PC-9 (cell line): ENCODE results near the gene CCER1. TPM values are rescaled to one million over a fixed set of nuclear protein-coding genes. Genes with fewer than 3 reads are reported as not detected.
A peak's percentile ranks its signal among the peaks of the same experiment; 100 is the strongest.

Experiments
- BruUV-seq: library from RNA; stranded (reverse); fragments of 400-500 nt; replicated peaks from 2 replicates; lab custom pipeline; 2021; lab: Mats Ljungman, UMichigan
- CTCF ChIA-PET: fragments of 300-600 bp; sonication (Branson Sonifier 250); formaldehyde crosslinking; loops from one replicate; lab custom pipeline; 2022; ENCODE audit warnings: antibody characterized with exemption; lab: Charles Lee
- POLR2A ChIA-PET: fragments of 300-600 bp; sonication (Branson Sonifier 250); formaldehyde crosslinking; loops from one replicate; lab custom pipeline; 2022; ENCODE audit warnings: antibody characterized with exemption; ENCODE audit not compliant: unreplicated experiment; lab: Charles Lee
- DNase-seq, 2 experiments: peaks; one replicate each; pipeline versions ENCODE4 v3.0.0 to v3.0.0-alpha.2; 2015 to 2022; ENCODE audit warnings: mixed read lengths in 1 of 2
- H2AFZ ChIP-seq: fragments of 200-600 bp; sonication (generic); 2 replicates; pipeline ENCODE4 v1.8.1; 2017; ENCODE audit warnings: antibody characterized with exemption
- H3F3A ChIP-seq: fragments of 200-600 bp; sonication (generic); 2 replicates; pipeline ENCODE4 v1.8.1; 2017; ENCODE audit warnings: antibody characterized with exemption, mild to moderate bottlenecking, low read depth; ENCODE audit not compliant: insufficient read depth
- H3K27ac ChIP-seq: fragments of 200-600 bp; sonication (generic); 2 replicates; pipeline ENCODE4 v1.6.1; 2016; ENCODE audit warnings: mixed run types
- H3K27me3 ChIP-seq: fragments of 200-600 bp; sonication (generic); 2 replicates; pipeline ENCODE4 v1.6.1; 2016; ENCODE audit warnings: low read depth, mixed run types; ENCODE audit not compliant: insufficient read depth
- H3K36me3 ChIP-seq: fragments of 200-600 bp; sonication (generic); 2 replicates; pipeline ENCODE4 v1.6.1; 2016; ENCODE audit warnings: low read depth, mixed run types
- H3K4me1 ChIP-seq: fragments of 200-600 bp; sonication (generic); replicated peaks from 2 replicates; pipeline ENCODE4 v1.6.1; 2016; ENCODE audit warnings: mixed run types; ENCODE audit not compliant: insufficient read depth
- H3K4me2 ChIP-seq: fragments of 200-600 bp; sonication (generic); 2 replicates; pipeline ENCODE4 v1.6.1; 2017; ENCODE audit warnings: mixed run types
- H3K4me3 ChIP-seq: fragments of 200-600 bp; sonication (generic); 2 replicates; pipeline ENCODE4 v1.6.1; 2016; ENCODE audit warnings: mixed run types
- H3K79me2 ChIP-seq: fragments of 200-600 bp; sonication (generic); 2 replicates; pipeline ENCODE4 v1.6.1; 2017; ENCODE audit warnings: low read depth, mixed run types
- H3K9me2 ChIP-seq: fragments of 200-600 bp; sonication (generic); 2 replicates; pipeline ENCODE4 v1.8.1; 2017; ENCODE audit warnings: mild to moderate bottlenecking; ENCODE audit not compliant: insufficient read depth
- H3K9me3 ChIP-seq: fragments of 200-600 bp; sonication (generic); 2 replicates; pipeline ENCODE4 v1.8.1; 2016; ENCODE audit warnings: low read depth; ENCODE audit not compliant: insufficient read depth
- H4K20me1 ChIP-seq: fragments of 200-600 bp; sonication (generic); 2 replicates; pipeline ENCODE4 v1.8.1; 2017; ENCODE audit not compliant: insufficient read depth
- EZH2 ChIP-seq: fragments of 200-600 bp; sonication (generic); IDR thresholded peaks from 2 replicates; pipeline ENCODE4 v1.8.0; 2017; ENCODE audit warnings: antibody characterized with exemption, low read depth
- intact Hi-C: fragments of 100-400 bp; cut with micrococcal nuclease; formaldehyde crosslinking; loops from one replicate; pipeline ENCODE4 v1.10.0; 2022; ENCODE audit not compliant: unreplicated experiment
- total RNA-seq: library from RNA; stranded (reverse); gene quantifications from 2 replicates; pipeline ENCODE4 v1.2.3, GENCODE V29; 2021
- TF ChIP-seq, protein P1 (sequence below): fragments of 200-600 bp; sonication (generic); conservative IDR thresholded peaks from 2 replicates; pipeline ENCODE4 v1.6.1; 2017; ENCODE audit warnings: mixed run types, antibody characterized with exemption, mild to moderate bottlenecking, moderate library complexity

CCER1 gene
- total RNA-seq, 1 experiment from 2014 or later = not detected

DNA sequence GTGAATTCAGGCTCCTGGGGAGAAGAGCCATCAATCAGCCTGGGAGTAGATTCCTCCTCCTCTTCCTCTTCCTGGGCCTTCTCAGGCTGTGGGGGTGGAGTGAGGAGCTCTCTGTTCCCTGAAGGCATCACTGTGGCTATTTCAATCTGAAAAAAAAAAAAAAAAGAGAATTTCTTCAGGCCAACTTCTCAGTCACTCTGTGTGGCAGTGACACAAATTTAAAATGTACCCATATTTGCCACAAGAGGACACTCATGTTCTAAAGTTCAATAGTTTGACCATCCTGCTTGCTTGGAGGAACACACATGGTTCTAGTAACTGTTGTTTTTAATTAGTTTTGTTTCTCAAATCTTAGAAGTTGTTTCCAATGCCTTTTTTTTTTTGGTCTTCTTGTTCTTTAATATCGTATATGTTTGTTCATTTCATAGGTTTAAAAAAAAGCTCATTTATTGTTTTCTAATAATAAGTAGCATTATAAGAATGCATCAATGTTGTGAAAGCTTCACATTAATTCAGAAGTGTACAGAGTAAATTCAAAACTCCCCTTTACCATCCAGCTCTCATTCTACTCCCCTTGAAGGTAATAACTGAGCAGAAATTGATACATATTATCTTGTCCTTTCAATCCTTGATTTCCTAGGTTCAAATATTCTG is 23.3 kb upstream of the CCER1 start:
- intact Hi-C loops = loop anchor here (1.0 to 10.0 kb wide), 4 partner anchors 131 to 1677 kb away; no protein-coding TSS in a partner anchor
- POLR2A ChIA-PET = no interaction called here
- Histone ChIP-seq H2AFZ (no peak overlapping the region), H3K27ac (no peak overlapping the region), H3K36me3 (no peaks in the 10 kb centered on the region), H3K4me2 (no peak overlapping the region), H3F3A (no peaks in the 10 kb centered on the region), H4K20me1 (no peaks in the 10 kb centered on the region), H3K27me3 (no peaks in the 10 kb centered on the region), H3K9me2 (no peaks in the 10 kb centered on the region), H3K9me3 (no peaks in the 10 kb centered on the region), H3K4me3 (no peak overlapping the region), H3K4me1 (no peaks in the 10 kb centered on the region), H3K79me2 (no peaks in the 10 kb centered on the region)
- no TSS peak for BruUV-seq
- no peak for TF ChIP-seq EZH2
- TF ChIP-seq, protein P1, sequence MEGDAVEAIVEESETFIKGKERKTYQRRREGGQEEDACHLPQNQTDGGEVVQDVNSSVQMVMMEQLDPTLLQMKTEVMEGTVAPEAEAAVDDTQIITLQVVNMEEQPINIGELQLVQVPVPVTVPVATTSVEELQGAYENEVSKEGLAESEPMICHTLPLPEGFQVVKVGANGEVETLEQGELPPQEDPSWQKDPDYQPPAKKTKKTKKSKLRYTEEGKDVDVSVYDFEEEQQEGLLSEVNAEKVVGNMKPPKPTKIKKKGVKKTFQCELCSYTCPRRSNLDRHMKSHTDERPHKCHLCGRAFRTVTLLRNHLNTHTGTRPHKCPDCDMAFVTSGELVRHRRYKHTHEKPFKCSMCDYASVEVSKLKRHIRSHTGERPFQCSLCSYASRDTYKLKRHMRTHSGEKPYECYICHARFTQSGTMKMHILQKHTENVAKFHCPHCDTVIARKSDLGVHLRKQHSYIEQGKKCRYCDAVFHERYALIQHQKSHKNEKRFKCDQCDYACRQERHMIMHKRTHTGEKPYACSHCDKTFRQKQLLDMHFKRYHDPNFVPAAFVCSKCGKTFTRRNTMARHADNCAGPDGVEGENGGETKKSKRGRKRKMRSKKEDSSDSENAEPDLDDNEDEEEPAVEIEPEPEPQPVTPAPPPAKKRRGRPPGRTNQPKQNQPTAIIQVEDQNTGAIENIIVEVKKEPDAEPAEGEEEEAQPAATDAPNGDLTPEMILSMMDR = peak; percentile 78
- CTCF ChIA-PET = interaction anchor here (0.6 to 1.1 kb wide), 20 partner anchors 55 to 1945 kb away, joined by 3 to 15 read pairs (median 4); partner anchors contain the start of gene PLEKHG7
- DNase-seq = no peak

DNA sequence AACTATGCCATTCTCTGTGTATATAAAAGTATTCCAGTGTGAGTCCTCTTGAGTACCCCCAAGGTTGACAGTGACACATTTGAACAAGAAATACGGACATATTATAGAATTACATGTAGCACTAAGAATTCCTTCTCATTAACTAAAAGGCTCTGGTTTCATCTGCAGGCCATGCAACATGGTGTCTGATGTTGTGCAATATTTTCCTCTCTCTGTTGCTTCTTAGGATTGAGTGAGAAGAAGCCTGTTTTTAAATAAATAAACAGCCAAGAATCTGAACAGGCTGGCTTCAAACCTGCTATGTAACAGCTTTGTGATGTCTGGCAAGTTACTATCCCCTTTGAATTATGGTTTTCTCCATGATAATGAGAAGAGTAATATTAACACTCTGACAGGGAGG is 22.2 kb upstream of the CCER1 start:
- no peak for DNase-seq
- ChIA-PET POLR2A (no interaction called here), CTCF (no interaction called here)
- H3K4me3 ChIP-seq = no peak overlapping the region
- H2AFZ ChIP-seq = no peak overlapping the region
- H3K4me2 ChIP-seq = no peak overlapping the region
- intact Hi-C loops = loop anchor here (10.0 kb wide), 1 partner anchor 1678 kb away; no protein-coding TSS in a partner anchor
- H4K20me1 ChIP-seq = no peaks in the 10 kb centered on the region
- no peaks in the 10 kb centered on the region for H3F3A ChIP-seq
- H3K9me2 ChIP-seq = no peaks in the 10 kb centered on the region
- H3K27me3 ChIP-seq = no peaks in the 10 kb centered on the region
- H3K36me3 ChIP-seq = no peaks in the 10 kb centered on the region
- H3K9me3 ChIP-seq = no peaks in the 10 kb centered on the region
- H3K27ac ChIP-seq = no peak overlapping the region
- no TSS peak for BruUV-seq
- H3K79me2 ChIP-seq = no peaks in the 10 kb centered on the region
- H3K4me1 ChIP-seq = no peaks in the 10 kb centered on the region
- TF ChIP-seq EZH2 = no peak
- TF ChIP-seq, protein P1 = no peak

DNA sequence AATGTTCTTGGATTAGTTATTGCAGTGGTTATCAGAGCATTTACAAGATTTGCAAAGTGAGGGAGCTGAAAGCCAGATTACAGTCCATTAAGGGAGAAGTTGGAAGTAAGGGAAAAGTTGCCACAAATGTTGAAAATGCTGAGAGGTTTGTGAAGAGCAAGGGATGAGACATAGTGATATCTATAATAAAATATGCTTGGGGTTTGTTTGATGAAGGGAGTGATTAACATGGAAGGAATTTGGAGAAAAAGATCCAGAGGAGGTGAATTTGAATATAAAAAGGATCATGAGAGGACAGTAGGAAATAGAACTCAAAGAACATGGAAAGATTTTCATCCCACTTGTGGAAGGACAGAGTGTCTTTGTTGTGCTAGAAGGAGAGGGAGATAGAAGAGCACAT is 19.3 kb upstream of the CCER1 start:
- POLR2A ChIA-PET = no interaction called here
- no peak overlapping the region for H3K27ac ChIP-seq
- no peak for DNase-seq
- CTCF ChIA-PET = no interaction called here
- no peaks in the 10 kb centered on the region for H3K27me3 ChIP-seq
- no peaks in the 10 kb centered on the region for H4K20me1 ChIP-seq
- intact Hi-C loops = loop anchor here (10.0 kb wide), 1 partner anchor 1681 kb away; no protein-coding TSS in a partner anchor
- H3K4me1 ChIP-seq = no peaks in the 10 kb centered on the region
- no peak overlapping the region for H3K4me3 ChIP-seq
- H3K36me3 ChIP-seq = no peaks in the 10 kb centered on the region
- H3F3A ChIP-seq = no peaks in the 10 kb centered on the region
- H3K79me2 ChIP-seq = no peaks in the 10 kb centered on the region
- TF ChIP-seq, protein P1 = no peak
- TF ChIP-seq EZH2 = no peak
- no peaks in the 10 kb centered on the region; the same call in 1 of the 2 replicates for H3K9me3 ChIP-seq
- H3K4me2 ChIP-seq = no peak overlapping the region
- H3K9me2 ChIP-seq = no peaks in the 10 kb centered on the region
- H2AFZ ChIP-seq = no peak overlapping the region
- no TSS peak for BruUV-seq
